Measurements from ENCODE around the gene TBX1. TPM values are rescaled to one million over a fixed set of nuclear protein-coding genes. Genes with fewer than 3 reads are reported as not detected.

Gene TBX1
- total RNA-seq, 1 donor from 2014 or later, result not detected

DNA sequence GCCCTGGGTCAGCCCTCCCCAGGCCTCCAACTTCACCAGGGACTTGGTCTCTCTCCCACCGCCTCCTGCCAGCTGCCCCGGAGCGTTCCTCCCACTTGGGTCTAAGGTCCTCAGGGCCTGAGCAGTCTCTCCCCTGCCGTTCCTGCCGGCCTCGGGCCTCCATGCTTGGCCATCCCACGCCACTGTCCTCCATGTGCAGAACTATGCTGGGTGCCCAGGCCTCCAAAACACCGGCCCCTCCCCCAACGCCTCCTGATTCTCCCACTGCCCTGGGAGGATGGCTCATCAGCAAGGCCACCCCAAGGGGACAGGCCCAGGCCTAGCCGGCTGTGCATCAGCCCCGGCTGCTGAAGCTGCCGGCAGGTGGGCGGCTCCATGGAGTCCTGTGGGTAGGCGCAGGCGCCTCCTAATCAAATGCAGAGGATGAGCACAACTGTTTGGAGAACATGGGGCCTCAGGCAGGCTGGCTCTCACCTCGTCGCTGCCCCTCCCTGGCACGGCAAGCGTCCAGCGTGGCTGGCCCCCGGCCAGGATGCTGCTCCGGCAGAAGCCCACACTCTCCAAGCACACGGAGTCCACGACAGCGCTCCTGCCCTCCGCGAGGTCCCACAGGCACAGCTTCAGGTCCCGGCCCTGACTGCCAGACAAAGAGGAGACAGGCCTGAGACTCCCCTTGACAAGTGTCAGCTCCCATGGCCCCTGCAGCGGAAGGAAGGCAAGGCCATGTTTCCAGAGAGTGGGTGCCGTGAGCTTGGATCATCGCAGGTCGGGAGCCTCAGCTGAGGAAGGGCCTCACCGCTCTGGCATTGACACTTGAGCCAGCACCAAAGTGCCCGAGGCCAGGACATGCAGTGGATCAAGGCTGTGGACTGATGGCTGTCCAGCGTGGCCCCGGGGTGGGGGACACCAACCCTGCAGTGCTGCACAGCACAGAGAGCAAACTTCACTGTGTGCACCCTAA is 51.5 kb downstream of the TBX1 start:
- DNase-seq (ENCODE audit: low spot score), result no peak
- no peak overlapping the region for H2AFZ ChIP-seq (replicated peaks)
- no peak overlapping the region for H3K9ac ChIP-seq
- no peaks in the 10 kb centered on the region for H3K9me3 Mint-ChIP-seq
- no peak overlapping the region for H3K4me3 Mint-ChIP-seq
- no peaks in the 10 kb centered on the region for H3K27me3 Mint-ChIP-seq (ENCODE audit: insufficient read depth, low read depth)
- H3K9me3 ChIP-seq (ENCODE audit: low read depth), result no peaks in the 10 kb centered on the region
- H4K20me1 ChIP-seq (ENCODE audit: low read depth), result no peaks in the 10 kb centered on the region
- H3K27ac Mint-ChIP-seq, result no peak overlapping the region
- no peak overlapping the region for H3K4me2 ChIP-seq
- H3K36me3 ChIP-seq, result no peaks in the 10 kb centered on the region
- no peaks in the 10 kb centered on the region for H3K4me1 ChIP-seq
- H3K36me3 Mint-ChIP-seq, result no peaks in the 10 kb centered on the region
- TF ChIP-seq EZH2phosphoT487 (IDR thresholded peaks at IDR 0.05), result no peak
- TF ChIP-seq, protein P1, sequence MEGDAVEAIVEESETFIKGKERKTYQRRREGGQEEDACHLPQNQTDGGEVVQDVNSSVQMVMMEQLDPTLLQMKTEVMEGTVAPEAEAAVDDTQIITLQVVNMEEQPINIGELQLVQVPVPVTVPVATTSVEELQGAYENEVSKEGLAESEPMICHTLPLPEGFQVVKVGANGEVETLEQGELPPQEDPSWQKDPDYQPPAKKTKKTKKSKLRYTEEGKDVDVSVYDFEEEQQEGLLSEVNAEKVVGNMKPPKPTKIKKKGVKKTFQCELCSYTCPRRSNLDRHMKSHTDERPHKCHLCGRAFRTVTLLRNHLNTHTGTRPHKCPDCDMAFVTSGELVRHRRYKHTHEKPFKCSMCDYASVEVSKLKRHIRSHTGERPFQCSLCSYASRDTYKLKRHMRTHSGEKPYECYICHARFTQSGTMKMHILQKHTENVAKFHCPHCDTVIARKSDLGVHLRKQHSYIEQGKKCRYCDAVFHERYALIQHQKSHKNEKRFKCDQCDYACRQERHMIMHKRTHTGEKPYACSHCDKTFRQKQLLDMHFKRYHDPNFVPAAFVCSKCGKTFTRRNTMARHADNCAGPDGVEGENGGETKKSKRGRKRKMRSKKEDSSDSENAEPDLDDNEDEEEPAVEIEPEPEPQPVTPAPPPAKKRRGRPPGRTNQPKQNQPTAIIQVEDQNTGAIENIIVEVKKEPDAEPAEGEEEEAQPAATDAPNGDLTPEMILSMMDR (IDR thresholded peaks at IDR 0.05), result no peak
- TF ChIP-seq EZH2 (IDR thresholded peaks at IDR 0.05), result no peak
- no peak overlapping the region for H3K27ac ChIP-seq
- no peak overlapping the region for H3K4me3 ChIP-seq
- H3K27me3 ChIP-seq, result no peaks in the 10 kb centered on the region
- H3K79me2 ChIP-seq (ENCODE audit: low read depth), result no peaks in the 10 kb centered on the region
- no peaks in the 10 kb centered on the region for H3F3A ChIP-seq (ENCODE audit: low read depth)
- peaks cover 3% of the 10 kb centered on the region for H3K4me1 Mint-ChIP-seq

GRCh38 chr22:19812910-19813309 is 52.3 kb downstream of the TBX1 start:
- no peak for DNase-seq (ENCODE audit: low spot score)
- Histone ChIP-seq H3K4me2 (no peak overlapping the region), H3K79me2 (ENCODE audit: low read depth) (no peaks in the 10 kb centered on the region), H3K36me3 (no peaks in the 10 kb centered on the region), H3K27me3 (no peaks in the 10 kb centered on the region), H3K27ac (no peak overlapping the region), H2AFZ (replicated peaks) (no peak overlapping the region), H3K4me1 (no peaks in the 10 kb centered on the region), H4K20me1 (ENCODE audit: low read depth) (no peaks in the 10 kb centered on the region), H3K4me3 (no peak overlapping the region), H3K9ac (no peak overlapping the region), H3F3A (ENCODE audit: low read depth) (no peaks in the 10 kb centered on the region), H3K9me3 (ENCODE audit: low read depth) (no peaks in the 10 kb centered on the region)
- Mint-ChIP-seq H3K9me3 (no peaks in the 10 kb centered on the region), H3K27ac (no peak overlapping the region), H3K4me3 (no peak overlapping the region), H3K4me1 (peaks cover 11% of the 10 kb centered on the region), H3K27me3 (ENCODE audit: insufficient read depth, low read depth) (no peaks in the 10 kb centered on the region), H3K36me3 (no peaks in the 10 kb centered on the region)
- TF ChIP-seq EZH2 (IDR thresholded peaks at IDR 0.05), result no peak
- TF ChIP-seq EZH2phosphoT487 (IDR thresholded peaks at IDR 0.05), result no peak
- TF ChIP-seq, protein P1 (IDR thresholded peaks at IDR 0.05), result no peak

DNA sequence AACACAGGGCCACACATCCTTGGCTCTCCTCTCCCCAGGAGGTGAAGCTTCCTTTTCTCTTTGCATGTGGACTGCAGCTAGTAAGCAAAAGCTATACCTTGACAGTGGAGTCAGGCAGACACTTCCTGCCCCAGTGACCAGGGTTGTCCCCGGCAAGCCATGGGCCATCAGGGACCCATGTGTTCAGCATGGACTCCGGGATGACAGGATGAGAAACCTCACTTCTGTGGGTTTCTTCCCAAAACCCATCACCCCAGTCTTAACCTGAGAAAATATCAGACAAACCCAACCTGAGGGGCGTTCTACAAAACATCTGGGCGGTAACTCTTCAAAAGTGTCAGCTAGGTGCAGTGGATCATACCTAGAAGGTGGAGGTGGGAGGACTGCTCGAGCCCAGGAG is 53.9 kb downstream of the TBX1 start:
- DNase-seq (ENCODE audit: low spot score), result no peak
- TF ChIP-seq EZH2 (IDR thresholded peaks at IDR 0.05) (no peak), EZH2phosphoT487 (IDR thresholded peaks at IDR 0.05) (no peak)
- TF ChIP-seq, protein P1 (IDR thresholded peaks at IDR 0.05), result no peak
- no peaks in the 10 kb centered on the region for H3K27me3 Mint-ChIP-seq (ENCODE audit: insufficient read depth, low read depth)

More for the DNA sequence above, 53.9 kb downstream of the TBX1 start:
- no peak overlapping the region for H3K4me3 ChIP-seq
- H3K27ac ChIP-seq, result no peak overlapping the region
- Mint-ChIP-seq H3K4me1 (peaks cover 11% of the 10 kb centered on the region), H3K36me3 (no peaks in the 10 kb centered on the region), H3K4me3 (no peak overlapping the region), H3K9me3 (no peaks in the 10 kb centered on the region), H3K27ac (peak overlapping the region; percentile 43)
- H2AFZ ChIP-seq (replicated peaks), result no peak overlapping the region
- no peaks in the 10 kb centered on the region for H3K4me1 ChIP-seq
- H3K27me3 ChIP-seq, result no peaks in the 10 kb centered on the region
- no peaks in the 10 kb centered on the region for H3K36me3 ChIP-seq
- no peaks in the 10 kb centered on the region for H3K79me2 ChIP-seq (ENCODE audit: low read depth)
- H3K9ac ChIP-seq, result no peak overlapping the region
- no peaks in the 10 kb centered on the region for H3K9me3 ChIP-seq (ENCODE audit: low read depth)
- H3F3A ChIP-seq (ENCODE audit: low read depth), result no peaks in the 10 kb centered on the region
- no peak overlapping the region for H3K4me2 ChIP-seq
- H4K20me1 ChIP-seq (ENCODE audit: low read depth), result no peaks in the 10 kb centered on the region

Measured in neural progenitor cell (in vitro differentiated cells).